CD4-positive, alpha-beta T cell (primary cell): Measurements from ENCODE around the gene DLGAP4. TPM values are rescaled to one million over a fixed set of nuclear protein-coding genes. Genes with fewer than 3 reads are reported as not detected.

Experiments used
- ATAC-seq: fragments of 200-7000 bp; cut with Tn5 transposase; one replicate; pipeline ENCODE4 v1.10.0; 2022; ENCODE audit warnings: mild to moderate bottlenecking; ENCODE audit not compliant: poor library complexity
- CTCF ChIA-PET: fragments of 350-600 bp; sonication (Branson Sonifier 250); formaldehyde crosslinking; loops from one replicate; lab custom pipeline; 2021; ENCODE audit warnings: antibody characterized with exemption, inconsistent platforms; lab: Charles Lee
- POLR2A ChIA-PET: fragments of 350-600 bp; sonication (Branson Sonifier 250); formaldehyde crosslinking; loops from one replicate; lab custom pipeline; 2021; ENCODE audit warnings: antibody characterized with exemption, inconsistent platforms; lab: Charles Lee
- DNase-seq, 14 experiments: peaks; one replicate each; pipeline ENCODE4 v3.0.0-alpha.2; 2013 to 2020; ENCODE audit warnings: mixed read lengths in 2 of 14
- H3K27ac ChIP-seq, 2 donors: one replicate each; pipeline versions ENCODE4 v1.5.1 to v1.7.0; 2013; ENCODE audit warnings: low read length in 2 of 2, low read depth in 1 of 2, mild to moderate bottlenecking in 1 of 2
- H3K27me3 ChIP-seq, 2 experiments: 1 replicate in 1 of 2; 2 replicates in 1 of 2; pipeline versions ENCODE4 v1.6.1 to v1.7.0; 2013; ENCODE audit warnings: low read length in 2 of 2, control low read depth in 1 of 2, mild to moderate bottlenecking in 1 of 2, moderate library complexity in 1 of 2; ENCODE audit not compliant: insufficient read depth in 2 of 2, control insufficient read depth in 1 of 2
- H3K36me3 ChIP-seq: one replicate; pipeline ENCODE4 v1.6.1; 2013; ENCODE audit warnings: low read length, control low read depth; ENCODE audit not compliant: insufficient read depth
- H3K4me1 ChIP-seq: one replicate; pipeline ENCODE4 v1.6.1; 2013; ENCODE audit warnings: low read length, control low read depth; ENCODE audit not compliant: insufficient read depth
- H3K4me3 ChIP-seq: one replicate; pipeline ENCODE4 v1.5.1; 2013; ENCODE audit warnings: mild to moderate bottlenecking, low read length, moderate library complexity
- H3K9me3 ChIP-seq, 2 experiments: 1 replicate in 1 of 2; 2 replicates in 1 of 2; pipeline versions ENCODE4 v1.6.1 to v1.7.0; 2013; ENCODE audit warnings: low read length in 2 of 2, mild to moderate bottlenecking in 2 of 2, control low read depth in 1 of 2, moderate library complexity in 1 of 2; ENCODE audit not compliant: control insufficient read depth in 1 of 2, insufficient read depth in 1 of 2
- H3K27ac Mint-ChIP-seq: one replicate; pipeline ENCODE4 v1.8.0; 2020; ENCODE audit warnings: mixed read lengths
- H3K27me3 Mint-ChIP-seq: one replicate; pipeline ENCODE4 v1.8.0; 2021; ENCODE audit warnings: mixed read lengths
- H3K36me3 Mint-ChIP-seq: one replicate; pipeline ENCODE4 v1.8.0; 2021; ENCODE audit warnings: low read depth, mixed read lengths
- H3K4me1 Mint-ChIP-seq: one replicate; pipeline ENCODE4 v1.8.0; 2021; ENCODE audit warnings: low read depth, mixed read lengths
- H3K4me3 Mint-ChIP-seq: one replicate; pipeline ENCODE4 v1.8.0; 2020; ENCODE audit warnings: mild to moderate bottlenecking, mixed read lengths
- H3K9me3 Mint-ChIP-seq: one replicate; pipeline ENCODE4 v1.8.0; 2020; ENCODE audit warnings: mixed read lengths
- intact Hi-C, 2 experiments: fragments of 100-400 bp; cut with DNase I in 1 of 2; cut with micrococcal nuclease in 1 of 2; formaldehyde crosslinking; loops; one replicate each; pipeline versions ENCODE4 v1.15.1 to v1.9.0; 2023 to 2025; cut with DNase I, micrococcal nuclease
- total RNA-seq, 174 experiments: library from RNA in 2 of 174; stranded (reverse) in 2 of 174; gene quantifications; one replicate each; pipeline ENCODE4 v1.2.3 and lab custom pipeline; 2021 to 2026
- TF ChIP-seq, protein P1 (sequence below): fragments of 200-600 bp; IDR thresholded peaks from one replicate; pipeline ENCODE4 v1.8.0; 2022; ENCODE audit warnings: antibody characterized with exemption, mild to moderate bottlenecking

The DLGAP4 gene
- total RNA-seq, 2 experiments from 2014 or later: 16.0 to 16.1 TPM

DNA sequence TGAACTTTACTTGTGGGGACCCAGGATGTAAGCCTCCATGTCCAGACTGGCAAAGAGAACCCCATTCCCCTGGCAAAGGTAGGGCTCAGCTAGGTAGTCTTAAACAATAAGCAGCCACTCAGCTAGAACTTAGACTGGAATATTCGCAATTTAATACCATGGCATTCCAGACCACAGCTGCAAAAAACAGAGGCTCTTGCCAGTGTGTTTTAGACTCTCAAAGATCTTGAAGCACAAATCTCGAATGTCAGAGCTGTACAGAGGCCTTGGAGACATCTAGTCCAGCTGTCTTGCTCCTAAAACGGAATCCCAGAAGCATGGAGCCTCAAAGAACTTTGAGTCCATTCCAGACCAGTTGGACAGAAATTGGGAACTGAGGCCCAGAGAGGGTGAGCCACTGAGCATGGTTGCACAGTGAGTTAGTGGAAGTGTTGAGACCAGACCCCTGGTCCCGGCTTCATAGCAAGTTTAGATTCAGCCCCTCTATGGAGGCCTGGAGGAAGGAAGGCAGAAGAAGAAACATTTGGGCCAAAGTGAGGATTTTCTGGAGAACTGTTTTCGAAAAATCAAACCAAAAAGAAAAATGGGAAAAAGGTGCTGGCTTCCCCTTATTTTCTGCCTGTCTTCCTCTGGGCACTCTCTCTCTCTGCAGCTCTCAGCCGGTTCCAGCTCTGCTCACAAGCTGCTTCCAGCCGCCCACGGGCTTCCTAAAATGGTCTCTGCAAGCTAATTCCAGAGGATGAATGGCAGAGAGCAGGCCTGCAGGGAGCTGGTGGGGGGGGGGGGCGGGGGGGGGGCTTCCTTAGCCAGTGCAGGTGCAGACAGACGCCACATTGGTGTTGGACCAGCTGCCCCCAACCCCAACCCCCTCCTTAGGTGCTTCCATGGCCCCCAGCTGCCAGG lies 37.4 kb upstream of the DLGAP4 start:
- H3K36me3 Mint-ChIP-seq: no peaks in the 10 kb centered on the region
- ATAC-seq (no peak), DNase-seq (no peak)
- no peaks in the 10 kb centered on the region for H3K27me3 Mint-ChIP-seq
- Histone ChIP-seq H3K27me3 (no peaks in the 10 kb centered on the region), H3K27ac (no peak overlapping the region), H3K4me1 (no peaks in the 10 kb centered on the region), H3K9me3 (no peaks in the 10 kb centered on the region), H3K4me3 (no peak overlapping the region), H3K36me3 (no peaks in the 10 kb centered on the region)
- POLR2A ChIA-PET: no interaction called here
- CTCF ChIA-PET: no interaction called here
- no peak overlapping the region for H3K4me3 Mint-ChIP-seq
- intact Hi-C loops: no loop called here
- no peak overlapping the region for H3K27ac Mint-ChIP-seq
- TF ChIP-seq, protein P1, sequence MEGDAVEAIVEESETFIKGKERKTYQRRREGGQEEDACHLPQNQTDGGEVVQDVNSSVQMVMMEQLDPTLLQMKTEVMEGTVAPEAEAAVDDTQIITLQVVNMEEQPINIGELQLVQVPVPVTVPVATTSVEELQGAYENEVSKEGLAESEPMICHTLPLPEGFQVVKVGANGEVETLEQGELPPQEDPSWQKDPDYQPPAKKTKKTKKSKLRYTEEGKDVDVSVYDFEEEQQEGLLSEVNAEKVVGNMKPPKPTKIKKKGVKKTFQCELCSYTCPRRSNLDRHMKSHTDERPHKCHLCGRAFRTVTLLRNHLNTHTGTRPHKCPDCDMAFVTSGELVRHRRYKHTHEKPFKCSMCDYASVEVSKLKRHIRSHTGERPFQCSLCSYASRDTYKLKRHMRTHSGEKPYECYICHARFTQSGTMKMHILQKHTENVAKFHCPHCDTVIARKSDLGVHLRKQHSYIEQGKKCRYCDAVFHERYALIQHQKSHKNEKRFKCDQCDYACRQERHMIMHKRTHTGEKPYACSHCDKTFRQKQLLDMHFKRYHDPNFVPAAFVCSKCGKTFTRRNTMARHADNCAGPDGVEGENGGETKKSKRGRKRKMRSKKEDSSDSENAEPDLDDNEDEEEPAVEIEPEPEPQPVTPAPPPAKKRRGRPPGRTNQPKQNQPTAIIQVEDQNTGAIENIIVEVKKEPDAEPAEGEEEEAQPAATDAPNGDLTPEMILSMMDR: no peak
- no peaks in the 10 kb centered on the region for H3K9me3 Mint-ChIP-seq
- no peaks in the 10 kb centered on the region for H3K4me1 Mint-ChIP-seq

GRCh38 chr20:36269507-36269906 lies 36.6 kb upstream of the DLGAP4 start:
- ChIA-PET POLR2A (no interaction called here), CTCF (no interaction called here)
- Histone ChIP-seq H3K4me3 (no peak overlapping the region), H3K27me3 (no peaks in the 10 kb centered on the region), H3K9me3 (no peaks in the 10 kb centered on the region), H3K36me3 (no peaks in the 10 kb centered on the region), H3K27ac (no peak overlapping the region), H3K4me1 (no peaks in the 10 kb centered on the region)
- Mint-ChIP-seq H3K27ac (no peak overlapping the region), H3K27me3 (no peaks in the 10 kb centered on the region), H3K36me3 (no peaks in the 10 kb centered on the region), H3K4me3 (no peak overlapping the region), H3K4me1 (no peaks in the 10 kb centered on the region), H3K9me3 (no peaks in the 10 kb centered on the region)
- ATAC-seq (no peak), DNase-seq (no peak)
- intact Hi-C loops: no loop called here
- TF ChIP-seq, protein P1: no peak

DNA sequence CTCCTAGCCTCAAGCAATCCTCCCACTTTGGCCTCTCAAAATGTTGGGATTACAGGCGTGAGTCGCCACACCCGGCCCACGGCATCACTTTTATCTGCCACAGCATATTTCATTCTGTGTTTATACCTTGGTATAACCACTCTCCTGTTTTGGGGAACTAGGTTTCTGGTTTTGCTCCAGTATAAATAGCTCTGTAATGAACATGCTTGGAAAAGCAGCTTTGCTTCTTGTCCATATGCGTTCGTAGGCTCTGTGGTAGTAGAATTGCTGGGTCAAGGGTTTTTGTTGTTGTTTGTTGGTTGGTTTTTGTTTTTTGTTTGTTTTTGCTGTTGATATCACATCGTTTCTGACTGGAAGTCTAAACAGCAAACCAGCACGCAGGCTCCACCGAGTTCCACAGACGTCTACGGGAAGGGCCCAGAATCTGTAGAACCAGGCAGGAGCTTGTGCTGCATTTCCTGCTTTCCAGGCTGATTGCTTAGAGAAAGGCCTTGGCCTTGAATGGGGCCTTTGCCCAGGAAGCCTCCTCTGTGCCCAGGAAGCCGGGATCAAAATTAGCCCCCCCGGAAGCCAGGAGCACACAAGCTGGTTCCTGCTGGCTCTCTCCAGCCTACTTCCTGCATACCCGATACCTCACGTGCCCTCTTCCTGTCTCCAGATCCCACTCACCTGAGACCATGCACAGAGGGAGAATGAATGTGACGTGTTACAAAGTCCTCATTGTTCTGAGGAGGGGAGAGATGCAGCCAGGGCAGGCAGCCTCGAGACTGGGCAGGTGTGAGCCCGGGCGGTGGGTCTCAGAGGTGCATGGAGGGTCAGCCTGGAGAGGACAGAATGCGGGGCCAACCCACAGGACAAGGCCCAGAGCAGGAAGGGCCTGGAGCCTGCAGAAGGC lies 35.1 kb upstream of the DLGAP4 start:
- ChIA-PET CTCF (no interaction called here), POLR2A (no interaction called here)
- no peaks in the 10 kb centered on the region for H3K4me1 ChIP-seq
- intact Hi-C loops: no loop called here
- no peaks in the 10 kb centered on the region for H3K9me3 ChIP-seq
- DNase-seq: no peak
- H3K27me3 ChIP-seq: no peaks in the 10 kb centered on the region
- TF ChIP-seq, protein P1: no peak
- H3K36me3 Mint-ChIP-seq: no peaks in the 10 kb centered on the region
- H3K27me3 Mint-ChIP-seq: no peaks in the 10 kb centered on the region
- H3K4me1 Mint-ChIP-seq: no peaks in the 10 kb centered on the region
- no peaks in the 10 kb centered on the region for H3K9me3 Mint-ChIP-seq
- no peaks in the 10 kb centered on the region for H3K36me3 ChIP-seq
- H3K27ac ChIP-seq: no peak overlapping the region
- H3K4me3 ChIP-seq: no peak overlapping the region
- no peak for ATAC-seq
- no peak overlapping the region for H3K27ac Mint-ChIP-seq
- H3K4me3 Mint-ChIP-seq: no peak overlapping the region
